ENCODE results near the gene TEX22.

- TF ChIP-seq CTCF (IDR thresholded peaks at IDR 0.05), result no peak
- no peak for TF ChIP-seq POLR2A (IDR thresholded peaks at IDR 0.05)
These were observed 16.6 kb upstream of the TEX22 start for GRCh38 chr14:105381446-105382342.

Measured in body of pancreas (tissue), 4 donors.